ENCODE data around the gene EFHC1.

- TF ChIP-seq CTCF (IDR thresholded peaks at IDR 0.05; ENCODE audit: low read length) = no peak
- no peak for TF ChIP-seq EZH2 (optimal IDR thresholded peaks at IDR 0.05; ENCODE audit: low read depth, low read length)
- no peak for TF ChIP-seq EZH2phosphoT487 (IDR thresholded peaks at IDR 0.05; ENCODE audit: low read length)
These were observed 78.4 kb downstream of the EFHC1 start for GRCh38 chr6:52498538-52499017.
